Posterior vena cava (tissue), 2 donors: ENCODE measurements around the gene ARHGEF28. TPM values are rescaled to one million over a fixed set of nuclear protein-coding genes. Genes with fewer than 3 reads are reported as not detected.

ENCODE experiments used
- DNase-seq: peaks from one replicate; pipeline ENCODE4 v3.0.0-alpha.2; 2020; ENCODE audit warnings: low spot score
- intact Hi-C, 2 donors: fragments of 100-400 bp; cut with DNase I; formaldehyde crosslinking; loops; one replicate each; pipeline versions ENCODE4 v1.14.1 to v1.14.2; 2022 to 2023
- total RNA-seq, 2 donors: library from RNA; stranded (reverse); fragmentation: NEBNext Ultra II Directional; extraction: Animal tissue kit (Norgen Biotek cat#: 25700); gene quantifications; one replicate each; pipeline ENCODE4 v1.2.1, GENCODE V29; 2021
- donor health status: DM: yes; HTN: yes; CAD: no.
- donor health status: DM: yes; HTN: yes; CAD: no.

The ARHGEF28 gene
- total RNA-seq, 2 donors from 2014 or later, result 12.7 to 13.0 TPM

GRCh38 chr5:73985145-73985544 is 359.1 kb downstream of the ARHGEF28 start:
- no peak for DNase-seq
- intact Hi-C loops, result no loop called here

GRCh38 chr5:73986729-73987128 is 360.7 kb downstream of the ARHGEF28 start:
- DNase-seq, result no peak
- intact Hi-C loops, result no loop called here

- DNase-seq, result no peak
- intact Hi-C loops, result no loop called here
Observed at GRCh38 chr5:73987915-73988314, 361.9 kb downstream of the ARHGEF28 start.

- intact Hi-C loops, result no loop called here
- DNase-seq, result no peak
Observed at GRCh38 chr5:73989956-73990355, 364.0 kb downstream of the ARHGEF28 start.

Other genes starting within 250 kb of the ARHGEF28 start
- 10 to 100 TPM; 10.2 to 15.8 TPM for gene FOXD1, start 177.4 kb upstream of the ARHGEF28 start, total RNA-seq
- gene BTF3, start 127.8 kb upstream of the ARHGEF28 start, total RNA-seq, result 100 to 1,000 TPM; 389 to 397 TPM
- gene ANKRA2, start 60.6 kb upstream of the ARHGEF28 start, total RNA-seq, result 10 to 100 TPM; 19.1 to 19.7 TPM
- 10 to 100 TPM; 17.6 to 17.7 TPM for gene UTP15, start 60.5 kb upstream of the ARHGEF28 start, total RNA-seq